Psoas muscle (tissue), 8 donors: ENCODE data around the gene ADRM1. TPM values are rescaled to one million over a fixed set of nuclear protein-coding genes. Genes with fewer than 3 reads are reported as not detected.
A peak's percentile ranks its signal among the peaks of the same experiment; 100 is the strongest.

Experiments used
- ATAC-seq, 4 donors: fragments of 200-7000 bp; cut with Tn5 transposase; one replicate each; pipeline ENCODE4 v1.9.1; 2020; ENCODE audit warnings: moderate library complexity in 3 of 4, mild to moderate bottlenecking in 2 of 4
- DNase-seq, 2 donors: peaks; one replicate each; pipeline ENCODE4 v3.0.0-alpha.2; 2020
- H3K27ac ChIP-seq: fragments of 200-600 bp; one replicate; pipeline ENCODE4 v1.8.0; 2022
- H3K27me3 ChIP-seq, 3 donors: fragments of 200-600 bp in 1 of 3; one replicate each; pipeline versions ENCODE4 v1.6.1 to v1.8.0; 2013 to 2022; ENCODE audit warnings: low read length in 2 of 3, mild to moderate bottlenecking in 2 of 3, moderate library complexity in 1 of 3; ENCODE audit not compliant: insufficient read depth in 3 of 3
- H3K36me3 ChIP-seq, 2 donors: fragments of 200-600 bp in 1 of 2; one replicate each; pipeline versions ENCODE4 v1.6.1 to v1.8.0; 2013 to 2022; ENCODE audit warnings: low read depth in 1 of 2, mild to moderate bottlenecking in 1 of 2, moderate library complexity in 1 of 2; ENCODE audit not compliant: insufficient read depth in 1 of 2
- H3K4me1 ChIP-seq: fragments of 200-600 bp; one replicate; pipeline ENCODE4 v1.8.0; 2022
- H3K4me3 ChIP-seq: fragments of 200-600 bp; one replicate; pipeline ENCODE4 v1.8.0; 2022; ENCODE audit warnings: mild to moderate bottlenecking
- H3K9me3 ChIP-seq: fragments of 200-600 bp; one replicate; pipeline ENCODE4 v1.8.0; 2022
- CTCF ChIP-seq: fragments of 200-600 bp; IDR thresholded peaks from one replicate; pipeline ENCODE4 v1.8.0; 2022; ENCODE audit warnings: antibody characterized with exemption
- WGBS, 3 donors: extraction: QIAGEN DNeasy Blood & Tissue Kit; methylation state at CpG; one replicate each; pipeline versions ENCODE4 v1.1.6 to v1.1.7; 2013; 5-methylcytosine and 5-hydroxymethylcytosine counted together
- intact Hi-C, 2 donors: fragments of 100-400 bp; cut with DNase I; formaldehyde crosslinking; loops; one replicate each; pipeline versions ENCODE4 v1.11.0 to v1.14.2; 2022
- polyA plus RNA-seq, 3 donors: library from polyadenylated mRNA; stranded (reverse); fragments of 200-250 nt; gene quantifications; one replicate each; pipeline ENCODE4 v1.2.3, GENCODE V29; 2013
- total RNA-seq, 4 donors: library from RNA; stranded (reverse); fragmentation: NEBNext Ultra II Directional in 2 of 4; extraction: Animal tissue kit (Norgen Biotek cat#: 25700) in 2 of 4; gene quantifications; one replicate each; pipeline versions ENCODE4 v1.2.1 to v1.2.4, GENCODE V29; 2021 to 2023
- donor health status: healthy with polysubstance abuse.
- donor health status: DM: no; HTN: no; CAD: no; lungs with moderate emphysema.
- donor health status: Bipolar disorder and iron deficiency.
- donor health status: healthy.
- donor health status: DM: yes; HTN: yes; CAD: no.
- donor health status: DM: no; HTN: no; CAD: no.
- donor health status: DM: no; HTN: no; CAD: no.
- donor health status: DM: yes; HTN: yes; CAD: no.

Gene ADRM1
- total and polyA plus RNA-seq, 7 donors: 142 to 603 (median 280) TPM

- Histone ChIP-seq H3K27me3 (no peaks in the 10 kb centered on the region), H3K4me3 (no peak overlapping the region), H3K9me3 (no peaks in the 10 kb centered on the region), H3K27ac (no peak overlapping the region), H3K36me3 (peaks cover 0 to 66% of the 10 kb centered on the region in 2 donors), H3K4me1 (no peaks in the 10 kb centered on the region)
- DNase-seq (no peak), ATAC-seq (no peak)
- 77 to 83% (median 83%) methylated on average over 18 of the region's 18 CpGs for WGBS, 3 donors
- intact Hi-C loops: no loop called here
- no peak for TF ChIP-seq CTCF
These were observed 14.4 kb downstream of the ADRM1 start for GRCh38 chr20:62317167-62317655.

- ATAC-seq (no peak), DNase-seq (no peak)
- Histone ChIP-seq H3K27ac (no peak overlapping the region), H3K9me3 (no peaks in the 10 kb centered on the region), H3K4me3 (no peak overlapping the region), H3K4me1 (no peaks in the 10 kb centered on the region), H3K27me3 (no peaks in the 10 kb centered on the region), H3K36me3 (peaks cover 0 to 59% of the 10 kb centered on the region in 2 donors)
- intact Hi-C loops: no loop called here
- TF ChIP-seq CTCF: no peak
- whole genome bisulfite sequencing, 3 donors: 87 to 90% (median 89%) methylated on average over 35 to 36 of the region's 36 CpGs
These were observed 15.9 kb downstream of the ADRM1 start for GRCh38 chr20:62318400-62319345.

- Histone ChIP-seq H3K4me3 (no peak overlapping the region), H3K4me1 (no peaks in the 10 kb centered on the region), H3K36me3 (peaks cover 0 to 60% of the 10 kb centered on the region in 2 donors), H3K27me3 (no peaks in the 10 kb centered on the region), H3K27ac (no peak overlapping the region), H3K9me3 (no peaks in the 10 kb centered on the region)
- no peak for ATAC-seq
- 79 to 84% (median 82%) methylated on average over 29 of the region's 29 CpGs for WGBS, 3 donors
- TF ChIP-seq CTCF: no peak
- intact Hi-C loops: no loop called here
- DNase-seq: peak in 1 of 2 donors; percentile 35
These were observed 16.6 kb downstream of the ADRM1 start for GRCh38 chr20:62319346-62319909.

- WGBS, 3 donors: 91 to 94% (median 94%) methylated on average over 21 to 22 of the region's 22 CpGs
- no peak for TF ChIP-seq CTCF
- H3K27ac ChIP-seq: no peak overlapping the region
- no peaks in the 10 kb centered on the region for H3K27me3 ChIP-seq
- peaks cover 0 to 59% of the 10 kb centered on the region in 2 donors for H3K36me3 ChIP-seq
- intact Hi-C loops: no loop called here
- DNase-seq: peak in 1 of 2 donors; percentile 24
- no peaks in the 10 kb centered on the region for H3K4me1 ChIP-seq
- H3K4me3 ChIP-seq: no peak overlapping the region
- ATAC-seq: peak in 3 of 4 donors; percentile 7 to 39 (median 39)
- no peaks in the 10 kb centered on the region for H3K9me3 ChIP-seq
These were observed 18.0 kb downstream of the ADRM1 start for GRCh38 chr20:62320581-62321354.
